Left ventricle myocardium inferior (tissue), 1 donor: ENCODE data around the gene MRPL41. TPM values are rescaled to one million over a fixed set of nuclear protein-coding genes. Genes with fewer than 3 reads are reported as not detected.
"Not testable (repeated sequence)": the region's sequence is repeated elsewhere in the genome, so short reads cannot be mapped to it uniquely, and the experiment has no call there.

Experiments
- DNase-seq: peaks from one replicate; pipeline ENCODE4 v3.0.0-alpha.2; 2020
- H3K27ac ChIP-seq: fragments of 200-600 bp; replicated peaks from 2 replicates; pipeline ENCODE4 v1.8.0; 2021
- H3K27me3 ChIP-seq: fragments of 200-600 bp; 2 replicates; pipeline ENCODE4 v1.8.0; 2021; ENCODE audit warnings: low read depth
- H3K36me3 ChIP-seq: fragments of 200-600 bp; 2 replicates; pipeline ENCODE4 v1.8.0; 2021
- H3K4me1 ChIP-seq: fragments of 200-600 bp; 2 replicates; pipeline ENCODE4 v1.8.0; 2021
- H3K4me3 ChIP-seq: fragments of 200-600 bp; 2 replicates; pipeline ENCODE4 v1.8.0; 2021; ENCODE audit warnings: mild to moderate bottlenecking, moderate library complexity
- H3K9me3 ChIP-seq: fragments of 200-600 bp; replicated peaks from 2 replicates; pipeline ENCODE4 v1.8.0; 2021
- intact Hi-C: fragments of 100-400 bp; cut with micrococcal nuclease; formaldehyde crosslinking; loops from one replicate; pipeline ENCODE4 v1.11.0; 2022
- total RNA-seq: library from RNA; stranded (reverse); fragmentation: NEBNext Ultra II Directional; extraction: Animal tissue kit (Norgen Biotek cat#: 25700); gene quantifications from one replicate; pipeline ENCODE4 v1.2.1, GENCODE V29; 2021
- TF ChIP-seq, protein P1 (sequence below): fragments of 200-600 bp; IDR thresholded peaks from 2 replicates; pipeline ENCODE4 v1.8.0; 2021; ENCODE audit warnings: antibody characterized with exemption, mild to moderate bottlenecking, borderline replicate concordance
- donor health status: DM: no; HTN: yes; CAD: no; lungs with severe emphysema.

MRPL41 gene
- total RNA-seq, 1 donor from 2014 or later: 233 TPM

DNA sequence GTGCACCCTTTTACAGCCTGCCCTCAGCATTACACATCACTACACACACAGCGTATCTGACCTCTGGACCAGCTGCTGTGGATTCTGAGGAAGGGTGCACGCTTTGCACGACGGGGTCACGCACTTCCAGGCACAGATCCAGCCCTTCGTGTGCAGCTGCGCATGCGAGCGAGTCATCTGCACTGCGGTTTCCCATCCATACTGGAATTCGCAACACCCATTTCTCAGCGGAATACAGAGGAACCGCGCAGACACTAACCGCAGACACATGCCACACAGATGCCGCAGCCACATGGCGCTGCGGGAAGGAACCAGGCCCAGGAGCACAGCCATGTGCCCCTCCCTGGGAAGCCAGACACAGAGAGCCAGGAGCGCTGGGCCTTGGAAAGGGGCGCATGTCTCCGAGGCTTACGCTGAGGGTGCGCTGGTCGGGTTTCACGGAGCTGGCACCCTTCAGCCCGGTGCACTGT is 44.9 kb upstream of the MRPL41 start:
- Histone ChIP-seq H3K9me3 (no peaks in the 10 kb centered on the region), H3K27ac (no peak overlapping the region), H3K4me1 (no peaks in the 10 kb centered on the region), H3K4me3 (no peak overlapping the region), H3K27me3 (no peaks in the 10 kb centered on the region), H3K36me3 (peaks cover 7% of the 10 kb centered on the region)
- intact Hi-C loops: no loop called here
- TF ChIP-seq, protein P1, sequence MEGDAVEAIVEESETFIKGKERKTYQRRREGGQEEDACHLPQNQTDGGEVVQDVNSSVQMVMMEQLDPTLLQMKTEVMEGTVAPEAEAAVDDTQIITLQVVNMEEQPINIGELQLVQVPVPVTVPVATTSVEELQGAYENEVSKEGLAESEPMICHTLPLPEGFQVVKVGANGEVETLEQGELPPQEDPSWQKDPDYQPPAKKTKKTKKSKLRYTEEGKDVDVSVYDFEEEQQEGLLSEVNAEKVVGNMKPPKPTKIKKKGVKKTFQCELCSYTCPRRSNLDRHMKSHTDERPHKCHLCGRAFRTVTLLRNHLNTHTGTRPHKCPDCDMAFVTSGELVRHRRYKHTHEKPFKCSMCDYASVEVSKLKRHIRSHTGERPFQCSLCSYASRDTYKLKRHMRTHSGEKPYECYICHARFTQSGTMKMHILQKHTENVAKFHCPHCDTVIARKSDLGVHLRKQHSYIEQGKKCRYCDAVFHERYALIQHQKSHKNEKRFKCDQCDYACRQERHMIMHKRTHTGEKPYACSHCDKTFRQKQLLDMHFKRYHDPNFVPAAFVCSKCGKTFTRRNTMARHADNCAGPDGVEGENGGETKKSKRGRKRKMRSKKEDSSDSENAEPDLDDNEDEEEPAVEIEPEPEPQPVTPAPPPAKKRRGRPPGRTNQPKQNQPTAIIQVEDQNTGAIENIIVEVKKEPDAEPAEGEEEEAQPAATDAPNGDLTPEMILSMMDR: no peak
- no peak for DNase-seq

DNA sequence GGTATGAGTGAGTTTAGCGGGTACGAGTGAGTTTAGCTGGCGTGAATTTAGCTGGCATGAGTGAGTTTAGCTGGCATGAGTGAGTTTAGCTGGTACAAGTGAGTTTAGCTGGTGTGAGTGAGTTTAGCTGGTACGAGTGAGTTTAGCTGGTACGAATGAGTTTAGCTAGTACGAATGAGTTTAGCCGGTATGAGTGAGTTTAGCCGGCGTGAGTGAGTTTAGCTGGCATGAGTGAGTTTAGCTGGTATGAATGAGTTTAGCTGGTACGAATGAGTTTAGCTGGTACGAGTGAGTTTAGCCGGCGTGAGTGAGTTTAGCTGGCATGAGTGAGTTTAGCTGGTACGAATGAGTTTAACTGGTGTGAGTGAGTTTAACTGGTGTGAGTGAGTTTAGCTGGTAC is 42.5 kb upstream of the MRPL41 start:
- no peaks in the 10 kb centered on the region for H3K4me1 ChIP-seq
- DNase-seq: no peak
- no peak overlapping the region for H3K4me3 ChIP-seq
- TF ChIP-seq, protein P1: no peak
- peaks cover 13% of the 10 kb centered on the region for H3K36me3 ChIP-seq
- no peaks in the 10 kb centered on the region for H3K27me3 ChIP-seq
- no peaks in the 10 kb centered on the region for H3K9me3 ChIP-seq
- intact Hi-C loops: no loop called here
- no peak overlapping the region for H3K27ac ChIP-seq

DNA sequence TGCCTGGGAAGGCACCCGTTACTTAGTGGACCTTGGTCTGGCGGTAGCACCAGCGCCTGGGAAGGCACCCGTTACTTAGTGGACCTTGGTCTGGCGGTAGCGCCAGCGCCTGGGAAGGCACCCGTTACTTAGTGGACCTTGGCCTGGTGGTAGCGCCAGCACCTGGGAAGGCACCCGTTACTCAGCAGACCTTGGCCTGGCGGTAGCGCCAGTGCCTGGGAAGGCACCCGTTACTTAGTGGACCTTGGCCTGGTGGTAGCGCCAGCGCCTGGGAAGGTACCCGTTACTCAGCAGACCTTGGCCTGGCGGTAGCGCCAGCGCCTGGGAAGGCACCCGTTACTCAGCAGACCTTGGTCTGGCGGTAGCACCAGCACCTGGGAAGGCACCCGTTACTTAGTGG is 40.6 kb upstream of the MRPL41 start:
- H3K4me3 ChIP-seq, DNase-seq, intact Hi-C loops, H3K27ac ChIP-seq, H3K27me3 ChIP-seq, H3K9me3 ChIP-seq, H3K4me1 ChIP-seq: not testable (repeated sequence)
- peaks cover 13% of the 10 kb centered on the region for H3K36me3 ChIP-seq

DNA sequence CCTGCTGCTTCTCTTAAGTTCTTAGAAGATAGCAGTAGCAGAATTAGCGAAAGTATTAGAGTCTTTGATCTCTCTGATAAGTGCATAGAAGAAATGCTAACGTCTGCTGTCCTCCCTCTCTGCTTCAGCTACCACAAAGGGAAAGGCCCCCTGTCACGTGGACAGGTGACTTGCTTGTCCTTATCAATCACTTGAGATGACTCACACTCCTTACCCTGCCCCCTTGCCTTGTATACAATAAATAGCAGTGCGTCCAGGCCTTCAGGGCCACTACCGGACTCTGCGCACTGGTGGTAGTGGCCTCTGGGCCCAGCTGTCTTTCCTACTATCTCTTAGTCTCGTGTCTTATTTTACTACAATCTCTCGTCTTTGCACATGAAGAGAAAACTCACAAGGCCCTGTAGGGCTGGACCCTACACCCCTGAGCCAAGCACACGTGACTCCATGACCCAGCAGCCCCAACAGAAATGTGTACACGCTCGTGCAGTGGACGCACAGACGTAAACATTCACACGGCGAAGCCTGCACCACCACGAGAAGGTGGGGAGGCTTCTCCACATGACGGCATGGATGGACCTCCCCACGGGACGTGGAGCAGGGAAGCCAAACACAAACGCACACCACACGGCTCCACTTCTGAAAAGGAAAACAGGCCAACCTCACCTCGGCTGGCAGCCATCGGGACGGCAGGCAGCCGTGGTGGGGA is 39.8 kb upstream of the MRPL41 start:
- DNase-seq: no peak
- intact Hi-C loops: no loop called here
- TF ChIP-seq, protein P1: no peak

DNA sequence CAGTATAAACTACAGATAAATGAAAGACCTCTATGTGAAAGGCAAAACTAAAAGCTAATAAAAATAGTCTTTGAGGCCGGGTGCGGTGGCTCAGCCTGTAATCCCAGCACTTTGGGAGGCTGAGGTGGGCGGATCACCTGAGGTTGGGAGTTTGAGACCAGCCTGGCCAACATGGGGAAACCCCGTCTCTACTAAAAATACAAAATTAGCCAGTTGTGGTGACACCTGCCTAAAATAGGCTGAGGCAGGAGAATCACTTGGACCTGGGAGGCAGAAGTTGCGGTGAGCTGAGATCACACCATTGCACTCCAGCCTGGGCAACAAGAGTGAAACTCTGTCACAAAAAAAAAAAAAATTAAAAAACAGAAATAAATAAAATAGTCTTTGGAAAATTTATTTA is 38.5 kb upstream of the MRPL41 start:
- H3K4me3 ChIP-seq, H3K9me3 ChIP-seq, intact Hi-C loops, H3K27ac ChIP-seq, DNase-seq, H3K27me3 ChIP-seq, H3K4me1 ChIP-seq: not testable (repeated sequence)
- peaks cover 13% of the 10 kb centered on the region for H3K36me3 ChIP-seq

More for the DNA sequence above, 39.8 kb upstream of the MRPL41 start:
- H3K36me3 ChIP-seq: peaks cover 13% of the 10 kb centered on the region
- H3K4me1 ChIP-seq: no peaks in the 10 kb centered on the region
- H3K9me3 ChIP-seq: no peaks in the 10 kb centered on the region
- no peak overlapping the region for H3K4me3 ChIP-seq
- no peaks in the 10 kb centered on the region for H3K27me3 ChIP-seq
- H3K27ac ChIP-seq: no peak overlapping the region

DNA sequence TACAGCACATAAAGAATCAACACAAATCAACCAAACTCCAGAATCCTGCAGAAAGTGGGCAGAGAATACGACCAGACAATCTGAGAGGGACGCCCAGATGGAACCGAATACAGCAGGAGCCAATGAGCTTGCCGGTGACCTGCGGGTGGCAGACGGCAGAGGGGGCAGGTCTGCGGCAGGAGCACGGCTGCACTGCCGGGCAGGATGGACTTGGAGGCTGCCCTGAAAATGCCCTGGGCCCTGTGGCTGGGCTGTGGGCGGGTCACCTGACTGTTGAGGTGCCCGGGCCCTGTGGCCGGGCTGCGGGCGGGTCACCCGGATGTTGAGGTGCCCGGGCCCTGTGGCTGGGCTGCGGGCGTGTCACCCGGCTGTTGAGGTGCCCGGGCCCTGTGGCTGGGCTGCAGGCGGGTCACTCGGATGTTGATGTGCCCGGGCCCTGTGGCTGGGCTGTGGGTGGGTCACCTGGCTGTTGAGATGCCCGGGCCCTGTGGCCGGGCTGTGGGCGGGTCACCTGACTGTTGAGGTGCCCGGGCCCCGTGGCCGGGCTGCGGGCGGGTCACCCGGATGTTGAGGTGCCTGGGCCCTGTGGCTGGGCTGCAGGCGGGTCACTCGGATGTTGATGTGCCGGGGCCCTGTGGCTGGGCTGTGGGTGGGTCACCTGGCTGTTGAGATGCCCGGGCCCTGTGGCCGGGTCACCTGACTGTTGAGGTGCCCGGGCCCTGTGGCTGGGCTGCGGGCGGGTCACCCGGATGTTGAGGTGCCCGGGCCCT is 37.7 kb upstream of the MRPL41 start:
- not testable (repeated sequence) for H3K9me3 ChIP-seq, DNase-seq, H3K27me3 ChIP-seq

More for the DNA sequence above, 37.7 kb upstream of the MRPL41 start:
- H3K4me1 ChIP-seq, intact Hi-C loops, H3K4me3 ChIP-seq, H3K27ac ChIP-seq: not testable (repeated sequence)
- H3K36me3 ChIP-seq: peaks cover 13% of the 10 kb centered on the region
